ENCODE measurements around the gene RNF213. TPM values are rescaled to one million over a fixed set of nuclear protein-coding genes. Genes with fewer than 3 reads are reported as not detected.

Gene RNF213
- total and polyA plus RNA-seq, 4 donors = 18.2 to 104 (median 33.5) TPM

DNA sequence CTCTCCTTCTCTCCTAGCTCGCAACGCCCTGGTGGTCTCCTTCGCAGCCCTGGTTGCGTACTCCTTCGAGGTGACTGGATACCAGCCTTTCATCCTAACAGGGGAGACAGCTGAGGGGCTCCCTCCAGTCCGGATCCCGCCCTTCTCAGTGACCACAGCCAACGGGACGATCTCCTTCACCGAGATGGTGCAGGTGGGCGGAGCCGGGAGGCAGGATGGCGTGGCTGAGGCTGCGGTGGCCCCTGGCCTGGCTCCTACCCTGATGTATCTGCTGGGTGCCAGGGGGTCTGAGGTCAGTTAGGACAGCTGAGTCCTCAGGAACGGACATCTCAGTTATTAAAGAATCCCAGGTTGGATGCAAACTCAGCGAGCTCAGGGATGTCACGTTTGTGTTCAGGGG lies 23.7 kb upstream of the RNF213 start:
- no peaks in the 10 kb centered on the region for H3K4me1 ChIP-seq (ENCODE audit: control insufficient read depth in 4 of 4, insufficient read depth in 4 of 4, low read length in 3 of 4)
- WGBS = 91% methylated on average over 17 of the region's 17 CpGs
- no peak for DNase-seq (ENCODE audit: low spot score)
- H3K27me3 ChIP-seq (ENCODE audit: control insufficient read depth in 4 of 4, insufficient read depth in 4 of 4, low read length in 3 of 4) = no peaks in the 10 kb centered on the region
- TF ChIP-seq, protein P1, sequence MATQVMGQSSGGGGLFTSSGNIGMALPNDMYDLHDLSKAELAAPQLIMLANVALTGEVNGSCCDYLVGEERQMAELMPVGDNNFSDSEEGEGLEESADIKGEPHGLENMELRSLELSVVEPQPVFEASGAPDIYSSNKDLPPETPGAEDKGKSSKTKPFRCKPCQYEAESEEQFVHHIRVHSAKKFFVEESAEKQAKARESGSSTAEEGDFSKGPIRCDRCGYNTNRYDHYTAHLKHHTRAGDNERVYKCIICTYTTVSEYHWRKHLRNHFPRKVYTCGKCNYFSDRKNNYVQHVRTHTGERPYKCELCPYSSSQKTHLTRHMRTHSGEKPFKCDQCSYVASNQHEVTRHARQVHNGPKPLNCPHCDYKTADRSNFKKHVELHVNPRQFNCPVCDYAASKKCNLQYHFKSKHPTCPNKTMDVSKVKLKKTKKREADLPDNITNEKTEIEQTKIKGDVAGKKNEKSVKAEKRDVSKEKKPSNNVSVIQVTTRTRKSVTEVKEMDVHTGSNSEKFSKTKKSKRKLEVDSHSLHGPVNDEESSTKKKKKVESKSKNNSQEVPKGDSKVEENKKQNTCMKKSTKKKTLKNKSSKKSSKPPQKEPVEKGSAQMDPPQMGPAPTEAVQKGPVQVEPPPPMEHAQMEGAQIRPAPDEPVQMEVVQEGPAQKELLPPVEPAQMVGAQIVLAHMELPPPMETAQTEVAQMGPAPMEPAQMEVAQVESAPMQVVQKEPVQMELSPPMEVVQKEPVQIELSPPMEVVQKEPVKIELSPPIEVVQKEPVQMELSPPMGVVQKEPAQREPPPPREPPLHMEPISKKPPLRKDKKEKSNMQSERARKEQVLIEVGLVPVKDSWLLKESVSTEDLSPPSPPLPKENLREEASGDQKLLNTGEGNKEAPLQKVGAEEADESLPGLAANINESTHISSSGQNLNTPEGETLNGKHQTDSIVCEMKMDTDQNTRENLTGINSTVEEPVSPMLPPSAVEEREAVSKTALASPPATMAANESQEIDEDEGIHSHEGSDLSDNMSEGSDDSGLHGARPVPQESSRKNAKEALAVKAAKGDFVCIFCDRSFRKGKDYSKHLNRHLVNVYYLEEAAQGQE (IDR thresholded peaks at IDR 0.05) = no peak
- no peak for TF ChIP-seq SP1 (IDR thresholded peaks at IDR 0.05)
- TF ChIP-seq, protein P2, sequence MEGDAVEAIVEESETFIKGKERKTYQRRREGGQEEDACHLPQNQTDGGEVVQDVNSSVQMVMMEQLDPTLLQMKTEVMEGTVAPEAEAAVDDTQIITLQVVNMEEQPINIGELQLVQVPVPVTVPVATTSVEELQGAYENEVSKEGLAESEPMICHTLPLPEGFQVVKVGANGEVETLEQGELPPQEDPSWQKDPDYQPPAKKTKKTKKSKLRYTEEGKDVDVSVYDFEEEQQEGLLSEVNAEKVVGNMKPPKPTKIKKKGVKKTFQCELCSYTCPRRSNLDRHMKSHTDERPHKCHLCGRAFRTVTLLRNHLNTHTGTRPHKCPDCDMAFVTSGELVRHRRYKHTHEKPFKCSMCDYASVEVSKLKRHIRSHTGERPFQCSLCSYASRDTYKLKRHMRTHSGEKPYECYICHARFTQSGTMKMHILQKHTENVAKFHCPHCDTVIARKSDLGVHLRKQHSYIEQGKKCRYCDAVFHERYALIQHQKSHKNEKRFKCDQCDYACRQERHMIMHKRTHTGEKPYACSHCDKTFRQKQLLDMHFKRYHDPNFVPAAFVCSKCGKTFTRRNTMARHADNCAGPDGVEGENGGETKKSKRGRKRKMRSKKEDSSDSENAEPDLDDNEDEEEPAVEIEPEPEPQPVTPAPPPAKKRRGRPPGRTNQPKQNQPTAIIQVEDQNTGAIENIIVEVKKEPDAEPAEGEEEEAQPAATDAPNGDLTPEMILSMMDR (IDR thresholded peaks at IDR 0.05; ENCODE audit: low read depth, low read length, missing input control) = no peak
- no peak for TF ChIP-seq FOXA2 (IDR thresholded peaks at IDR 0.05)
- TF ChIP-seq, protein P3, sequence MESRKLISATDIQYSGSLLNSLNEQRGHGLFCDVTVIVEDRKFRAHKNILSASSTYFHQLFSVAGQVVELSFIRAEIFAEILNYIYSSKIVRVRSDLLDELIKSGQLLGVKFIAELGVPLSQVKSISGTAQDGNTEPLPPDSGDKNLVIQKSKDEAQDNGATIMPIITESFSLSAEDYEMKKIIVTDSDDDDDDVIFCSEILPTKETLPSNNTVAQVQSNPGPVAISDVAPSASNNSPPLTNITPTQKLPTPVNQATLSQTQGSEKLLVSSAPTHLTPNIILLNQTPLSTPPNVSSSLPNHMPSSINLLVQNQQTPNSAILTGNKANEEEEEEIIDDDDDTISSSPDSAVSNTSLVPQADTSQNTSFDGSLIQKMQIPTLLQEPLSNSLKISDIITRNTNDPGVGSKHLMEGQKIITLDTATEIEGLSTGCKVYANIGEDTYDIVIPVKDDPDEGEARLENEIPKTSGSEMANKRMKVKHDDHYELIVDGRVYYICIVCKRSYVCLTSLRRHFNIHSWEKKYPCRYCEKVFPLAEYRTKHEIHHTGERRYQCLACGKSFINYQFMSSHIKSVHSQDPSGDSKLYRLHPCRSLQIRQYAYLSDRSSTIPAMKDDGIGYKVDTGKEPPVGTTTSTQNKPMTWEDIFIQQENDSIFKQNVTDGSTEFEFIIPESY (IDR thresholded peaks at IDR 0.05) = no peak
- no peak for TF ChIP-seq EGR1 (IDR thresholded peaks at IDR 0.05; ENCODE audit: low read depth in 2 of 2)
- H3K36me3 ChIP-seq (ENCODE audit: control insufficient read depth in 4 of 4, insufficient read depth in 3 of 4, low read depth in 1 of 4, low read length in 3 of 4) = peaks cover 3 to 33% (median 18%) of the 10 kb centered on the region in 4 donors
- H3K27ac ChIP-seq (ENCODE audit: low read depth in 1 of 2, low read length in 2 of 2) = no peak overlapping the region
- no peak overlapping the region for H3K4me3 ChIP-seq (ENCODE audit: low read depth in 1 of 3, low read length in 3 of 3)
- no peak overlapping the region for H3K9ac ChIP-seq (ENCODE audit: low read depth in 1 of 2, low read length in 2 of 2)
- H3K9me3 ChIP-seq (ENCODE audit: control insufficient read depth in 4 of 4, low read length in 3 of 4) = peaks cover 0 to 7% (median 2%) of the 10 kb centered on the region in 4 donors

DNA sequence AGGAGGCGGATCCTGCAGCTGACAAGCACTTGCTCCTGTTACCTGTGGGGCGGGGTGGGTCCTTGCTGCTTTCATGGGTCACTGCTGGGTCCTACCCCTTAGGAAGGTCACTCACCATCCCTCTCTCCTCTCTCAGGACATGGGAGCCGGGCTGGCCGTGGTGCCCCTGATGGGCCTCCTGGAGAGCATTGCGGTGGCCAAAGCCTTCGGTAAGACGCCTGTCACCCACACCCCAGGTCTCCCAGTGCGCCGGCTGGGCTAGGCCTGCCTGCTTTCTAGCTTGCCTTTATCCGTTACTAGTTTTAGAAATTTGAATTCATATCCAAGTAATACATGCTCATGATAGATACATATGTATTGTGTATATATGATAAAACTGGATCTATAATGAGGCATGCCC lies 23.3 kb upstream of the RNF213 start:
- Histone ChIP-seq H3K27me3 (ENCODE audit: control insufficient read depth in 4 of 4, insufficient read depth in 4 of 4, low read length in 3 of 4) (no peaks in the 10 kb centered on the region), H3K9me3 (ENCODE audit: control insufficient read depth in 4 of 4, low read length in 3 of 4) (peaks cover 0 to 4% (median under 1%) of the 10 kb centered on the region in 4 donors), H3K27ac (ENCODE audit: low read depth in 1 of 2, low read length in 2 of 2) (no peak overlapping the region), H3K36me3 (ENCODE audit: control insufficient read depth in 4 of 4, insufficient read depth in 3 of 4, low read depth in 1 of 4, low read length in 3 of 4) (peaks cover 3 to 33% (median 19%) of the 10 kb centered on the region in 4 donors), H3K4me3 (ENCODE audit: low read depth in 1 of 3, low read length in 3 of 3) (no peak overlapping the region), H3K4me1 (ENCODE audit: control insufficient read depth in 4 of 4, insufficient read depth in 4 of 4, low read length in 3 of 4) (no peaks in the 10 kb centered on the region), H3K9ac (ENCODE audit: low read depth in 1 of 2, low read length in 2 of 2) (no peak overlapping the region)
- DNase-seq (ENCODE audit: low spot score) = no peak
- 96% methylated on average over 10 of the region's 10 CpGs for WGBS
- TF ChIP-seq EGR1 (IDR thresholded peaks at IDR 0.05; ENCODE audit: low read depth in 2 of 2) (no peak), NR2F2 (IDR thresholded peaks at IDR 0.05) (no peak), FOXA1 (IDR thresholded peaks at IDR 0.05) (no peak), HNF4G (IDR thresholded peaks at IDR 0.05) (no peak), SP1 (IDR thresholded peaks at IDR 0.05) (no peak)
- TF ChIP-seq, protein P4, sequence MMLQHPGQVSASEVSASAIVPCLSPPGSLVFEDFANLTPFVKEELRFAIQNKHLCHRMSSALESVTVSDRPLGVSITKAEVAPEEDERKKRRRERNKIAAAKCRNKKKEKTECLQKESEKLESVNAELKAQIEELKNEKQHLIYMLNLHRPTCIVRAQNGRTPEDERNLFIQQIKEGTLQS (IDR thresholded peaks at IDR 0.05) = no peak
- TF ChIP-seq, protein P2 (IDR thresholded peaks at IDR 0.05; ENCODE audit: low read depth, low read length, missing input control) = no peak

All from liver (tissue), 9 donors.